Gastrocnemius medialis (tissue), 4 donors: ENCODE data around the gene IL6ST. TPM values are rescaled to one million over a fixed set of nuclear protein-coding genes. Genes with fewer than 3 reads are reported as not detected.

Experiments
- ATAC-seq, 2 donors: fragments of 150-250 bp; one replicate each; pipeline ENCODE4 v1.9.1; 2016
- DNase-seq, 2 donors: peaks; one replicate each; pipeline ENCODE4 v3.0.0-alpha.2; 2019
- H3K27ac ChIP-seq, 4 donors: fragments of 200-600 bp; sonication (generic); 1 replicate in 1 of 4; 2 replicates in 3 of 4; pipeline ENCODE4 v1.5.1; 2016 to 2018; ENCODE audit warnings: mild to moderate bottlenecking in 2 of 4, moderate library complexity in 1 of 4
- H3K27me3 ChIP-seq, 3 donors: fragments of 200-600 bp; sonication (generic) in 2 of 3; 1 replicate in 1 of 3; 2 replicates in 2 of 3; pipeline versions ENCODE4 v1.5.1 to v1.6.0; 2016 to 2019; ENCODE audit warnings: mild to moderate bottlenecking in 1 of 3, moderate library complexity in 1 of 3
- H3K36me3 ChIP-seq, 2 donors: fragments of 200-600 bp; sonication (generic) in 1 of 2; one replicate each; pipeline ENCODE4 v1.5.1; 2017 to 2018
- H3K4me1 ChIP-seq, 2 donors: fragments of 200-600 bp; sonication (generic) in 1 of 2; one replicate each; pipeline ENCODE4 v1.5.1; 2016 to 2017; ENCODE audit warnings: mild to moderate bottlenecking in 2 of 2
- H3K4me3 ChIP-seq, 4 donors: fragments of 200-600 bp; sonication (generic) in 3 of 4; 1 replicate in 1 of 4; 2 replicates in 3 of 4; pipeline ENCODE4 v1.5.1; 2016 to 2019; ENCODE audit warnings: mild to moderate bottlenecking in 2 of 4
- H3K9me3 ChIP-seq, 3 donors: fragments of 200-600 bp; sonication (generic) in 2 of 3; 1 replicate in 1 of 3; 2 replicates in 2 of 3; pipeline ENCODE4 v1.5.1; 2016 to 2019
- POLR2A ChIP-seq, 2 donors: fragments of 450-650 bp; IDR thresholded peaks; one replicate each; pipeline ENCODE4 v1.6.1; 2017; ENCODE audit warnings: antibody characterized with exemption in 2 of 2, mild to moderate bottlenecking in 2 of 2, moderate library complexity in 2 of 2
- in situ Hi-C, 4 donors: fragments of 200-750 bp; cut with MboI; loops; one replicate each; pipeline versions ENCODE4 v1.15.0 to v1.8.0; 2017; ENCODE audit warnings: low sequenced_read_pairs in 4 of 4
- intact Hi-C: fragments of 100-400 bp; cut with DNase I; formaldehyde crosslinking; loops from one replicate; pipeline ENCODE4 v1.15.1; 2023; ENCODE audit warnings: low total_unique reads
- total RNA-seq, 4 donors: library from RNA; depleted of rRNA; stranded (reverse); fragments of >200 nt; gene quantifications; one replicate each; pipeline versions ENCODE4 v1.1.0 to v1.2.3, GENCODE V29; 2016
- TF ChIP-seq, protein P1 (sequence below), 5 experiments: fragments of 450-650 bp in 3 of 5; fragments of 200-600 bp in 2 of 5; sonication (generic) in 2 of 5; IDR thresholded peaks in 4 of 5; conservative IDR thresholded peaks in 1 of 5; 1 replicate in 4 of 5; 2 replicates in 1 of 5; pipeline ENCODE4 v1.5.1; 2016 to 2019; ENCODE audit warnings: antibody characterized with exemption in 5 of 5, mild to moderate bottlenecking in 3 of 5, moderate library complexity in 3 of 5

The IL6ST gene
- total RNA-seq, 4 donors from 2014 or later = 128 to 228 (median 167) TPM

GRCh38 chr5:55927861-55928655, 66.7 kb downstream of the IL6ST start:
- in situ Hi-C loops = loop anchor here in 2 of 4 donors (25.0 kb wide), 2 partner anchors 259 to 909 kb away; no protein-coding TSS in a partner anchor
- H3K4me1 ChIP-seq = no peaks in the 10 kb centered on the region
- H3K36me3 ChIP-seq = no peaks in the 10 kb centered on the region
- intact Hi-C loops = no loop called here
- ATAC-seq (no peak), DNase-seq (no peak)
- H3K4me3 ChIP-seq = no peak overlapping the region
- H3K9me3 ChIP-seq = no peaks in the 10 kb centered on the region
- TF ChIP-seq POLR2A (IDR thresholded peaks at IDR 0.05) = no peak
- TF ChIP-seq, protein P1, sequence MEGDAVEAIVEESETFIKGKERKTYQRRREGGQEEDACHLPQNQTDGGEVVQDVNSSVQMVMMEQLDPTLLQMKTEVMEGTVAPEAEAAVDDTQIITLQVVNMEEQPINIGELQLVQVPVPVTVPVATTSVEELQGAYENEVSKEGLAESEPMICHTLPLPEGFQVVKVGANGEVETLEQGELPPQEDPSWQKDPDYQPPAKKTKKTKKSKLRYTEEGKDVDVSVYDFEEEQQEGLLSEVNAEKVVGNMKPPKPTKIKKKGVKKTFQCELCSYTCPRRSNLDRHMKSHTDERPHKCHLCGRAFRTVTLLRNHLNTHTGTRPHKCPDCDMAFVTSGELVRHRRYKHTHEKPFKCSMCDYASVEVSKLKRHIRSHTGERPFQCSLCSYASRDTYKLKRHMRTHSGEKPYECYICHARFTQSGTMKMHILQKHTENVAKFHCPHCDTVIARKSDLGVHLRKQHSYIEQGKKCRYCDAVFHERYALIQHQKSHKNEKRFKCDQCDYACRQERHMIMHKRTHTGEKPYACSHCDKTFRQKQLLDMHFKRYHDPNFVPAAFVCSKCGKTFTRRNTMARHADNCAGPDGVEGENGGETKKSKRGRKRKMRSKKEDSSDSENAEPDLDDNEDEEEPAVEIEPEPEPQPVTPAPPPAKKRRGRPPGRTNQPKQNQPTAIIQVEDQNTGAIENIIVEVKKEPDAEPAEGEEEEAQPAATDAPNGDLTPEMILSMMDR (IDR thresholded peaks at IDR 0.05 in 4 of 5, conservative IDR thresholded peaks at IDR 0.05 in 1 of 5) = no peak
- no peak overlapping the region for H3K27ac ChIP-seq
- no peaks in the 10 kb centered on the region for H3K27me3 ChIP-seq

DNA sequence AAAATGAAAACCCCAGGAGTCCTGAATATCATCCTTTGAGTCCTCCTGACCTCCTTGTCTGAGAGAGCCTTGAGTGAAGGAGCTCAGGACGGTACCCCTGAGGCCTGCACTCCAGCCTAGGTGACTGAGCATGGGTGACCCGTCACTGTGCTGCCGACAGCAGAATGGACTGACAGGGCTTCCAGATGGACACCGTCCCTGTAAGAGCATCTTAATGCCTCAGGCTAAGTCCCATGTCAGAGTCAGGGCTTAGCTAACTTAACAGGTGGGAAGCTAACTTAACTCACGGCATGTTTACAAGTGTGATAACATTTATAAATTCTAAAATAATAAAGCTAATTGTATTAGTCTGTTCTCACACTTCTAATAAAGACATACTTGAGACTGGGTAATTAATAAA, 68.3 kb downstream of the IL6ST start:
- DNase-seq (no peak), ATAC-seq (no peak)
- in situ Hi-C loops = loop anchor here in 2 of 4 donors (25.0 kb wide), 2 partner anchors 261 to 911 kb away; no protein-coding TSS in a partner anchor
- H3K4me1 ChIP-seq = no peaks in the 10 kb centered on the region
- no peaks in the 10 kb centered on the region for H3K27me3 ChIP-seq
- intact Hi-C loops = no loop called here
- TF ChIP-seq, protein P1 (IDR thresholded peaks at IDR 0.05 in 4 of 5, conservative IDR thresholded peaks at IDR 0.05 in 1 of 5) = no peak
- TF ChIP-seq POLR2A (IDR thresholded peaks at IDR 0.05) = no peak
- no peaks in the 10 kb centered on the region for H3K9me3 ChIP-seq
- H3K4me3 ChIP-seq = no peak overlapping the region
- H3K27ac ChIP-seq = no peak overlapping the region
- no peaks in the 10 kb centered on the region for H3K36me3 ChIP-seq

- no peak for ATAC-seq
Observed at GRCh38 chr5:55925712-55926111, 69.1 kb downstream of the IL6ST start.

DNA sequence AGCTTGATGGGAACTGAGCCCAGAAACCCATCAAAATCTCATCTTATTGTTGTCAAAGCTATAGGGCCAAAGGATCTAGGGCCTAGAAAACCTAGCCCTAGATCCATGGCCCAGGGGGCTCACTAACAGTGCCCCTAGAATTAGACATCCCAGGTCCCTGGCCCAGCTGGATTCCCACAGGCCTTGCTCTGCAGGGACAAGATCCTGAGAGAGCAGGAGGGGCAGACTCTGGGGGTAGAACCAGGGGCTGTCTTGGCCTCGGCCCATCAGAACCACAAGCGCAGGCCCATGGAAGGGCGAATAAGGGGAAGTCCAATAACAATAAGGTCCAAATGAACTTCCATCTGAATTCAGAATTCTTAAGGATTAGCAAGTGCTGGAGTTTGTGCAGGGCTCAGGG, 69.6 kb downstream of the IL6ST start:
- TF ChIP-seq, protein P1 (IDR thresholded peaks at IDR 0.05 in 4 of 5, conservative IDR thresholded peaks at IDR 0.05 in 1 of 5) = no peak
- no peak overlapping the region for H3K4me3 ChIP-seq
- intact Hi-C loops (no loop called here), in situ Hi-C loops (loop anchor here in 2 of 4 donors (25.0 kb wide), 2 partner anchors 262 to 912 kb away; no protein-coding TSS in a partner anchor)
- no peak overlapping the region for H3K27ac ChIP-seq
- H3K27me3 ChIP-seq = no peaks in the 10 kb centered on the region
- DNase-seq (no peak), ATAC-seq (no peak)
- no peaks in the 10 kb centered on the region for H3K4me1 ChIP-seq
- no peaks in the 10 kb centered on the region for H3K36me3 ChIP-seq
- no peaks in the 10 kb centered on the region for H3K9me3 ChIP-seq

More at GRCh38 chr5:55925712-55926111, 69.1 kb downstream of the IL6ST start:
- in situ Hi-C loops = loop anchor here in 2 of 4 donors (25.0 kb wide), 2 partner anchors 262 to 912 kb away; no protein-coding TSS in a partner anchor
- no peak overlapping the region for H3K4me3 ChIP-seq
- H3K27me3 ChIP-seq = no peaks in the 10 kb centered on the region
- H3K27ac ChIP-seq = no peak overlapping the region
- no peaks in the 10 kb centered on the region for H3K9me3 ChIP-seq
- no peaks in the 10 kb centered on the region for H3K4me1 ChIP-seq
- no peaks in the 10 kb centered on the region for H3K36me3 ChIP-seq
- DNase-seq = no peak
- TF ChIP-seq, protein P1 (IDR thresholded peaks at IDR 0.05 in 4 of 5, conservative IDR thresholded peaks at IDR 0.05 in 1 of 5) = no peak
- TF ChIP-seq POLR2A (IDR thresholded peaks at IDR 0.05) = no peak
- intact Hi-C loops = no loop called here
